Testis (tissue), 2 donors: ENCODE measurements around the gene HECW1.
"Not testable (repeated sequence)": the region's sequence is repeated elsewhere in the genome, so short reads cannot be mapped to it uniquely, and the experiment has no call there.

ENCODE experiments used
- POLR2A ChIP-seq: fragments of 450-650 bp; IDR thresholded peaks from one replicate; pipeline ENCODE4 v1.6.1; 2017; ENCODE audit warnings: antibody characterized with exemption, mild to moderate bottlenecking, moderate library complexity
- TF ChIP-seq, protein P1 (sequence below), 3 experiments: fragments of 450-650 bp in 2 of 3; fragments of 200-600 bp in 1 of 3; sonication (generic) in 1 of 3; IDR thresholded peaks; one replicate each; pipeline ENCODE4 v1.5.1; 2016 to 2019; ENCODE audit warnings: antibody characterized with exemption in 3 of 3, mild to moderate bottlenecking in 2 of 3, moderate library complexity in 1 of 3

DNA sequence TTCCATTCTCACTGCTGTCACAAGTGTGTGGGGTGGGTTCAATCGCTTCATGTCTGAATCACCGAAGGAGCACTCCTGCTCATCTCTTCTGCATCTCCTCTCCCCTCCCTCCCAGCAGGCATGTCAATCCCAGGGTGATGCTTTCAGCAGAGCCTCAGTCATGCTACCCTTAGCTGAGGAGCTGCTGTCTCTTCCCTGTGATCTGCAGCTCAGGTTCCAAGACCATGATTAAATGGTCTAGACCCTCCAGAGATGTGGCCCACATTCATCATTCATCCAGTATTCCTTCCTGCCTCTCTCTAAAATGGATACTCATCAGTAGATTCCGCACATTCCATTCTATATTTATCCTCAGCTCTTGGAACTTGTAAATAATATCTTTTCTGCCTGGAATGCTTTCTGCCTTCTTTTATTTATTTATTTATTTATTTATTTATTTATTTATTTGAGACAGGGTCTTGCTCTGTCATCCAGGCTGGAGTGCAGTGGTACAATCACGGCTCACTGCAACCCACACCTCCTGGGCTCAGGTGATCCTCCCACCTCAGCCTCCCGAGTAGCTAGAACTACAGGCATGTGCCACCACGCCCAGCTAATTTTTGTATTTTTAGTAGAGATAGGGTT is 24.8 kb downstream of the HECW1 start:
- TF ChIP-seq, protein P1, sequence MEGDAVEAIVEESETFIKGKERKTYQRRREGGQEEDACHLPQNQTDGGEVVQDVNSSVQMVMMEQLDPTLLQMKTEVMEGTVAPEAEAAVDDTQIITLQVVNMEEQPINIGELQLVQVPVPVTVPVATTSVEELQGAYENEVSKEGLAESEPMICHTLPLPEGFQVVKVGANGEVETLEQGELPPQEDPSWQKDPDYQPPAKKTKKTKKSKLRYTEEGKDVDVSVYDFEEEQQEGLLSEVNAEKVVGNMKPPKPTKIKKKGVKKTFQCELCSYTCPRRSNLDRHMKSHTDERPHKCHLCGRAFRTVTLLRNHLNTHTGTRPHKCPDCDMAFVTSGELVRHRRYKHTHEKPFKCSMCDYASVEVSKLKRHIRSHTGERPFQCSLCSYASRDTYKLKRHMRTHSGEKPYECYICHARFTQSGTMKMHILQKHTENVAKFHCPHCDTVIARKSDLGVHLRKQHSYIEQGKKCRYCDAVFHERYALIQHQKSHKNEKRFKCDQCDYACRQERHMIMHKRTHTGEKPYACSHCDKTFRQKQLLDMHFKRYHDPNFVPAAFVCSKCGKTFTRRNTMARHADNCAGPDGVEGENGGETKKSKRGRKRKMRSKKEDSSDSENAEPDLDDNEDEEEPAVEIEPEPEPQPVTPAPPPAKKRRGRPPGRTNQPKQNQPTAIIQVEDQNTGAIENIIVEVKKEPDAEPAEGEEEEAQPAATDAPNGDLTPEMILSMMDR (IDR thresholded peaks at IDR 0.05) = not testable (repeated sequence)
- TF ChIP-seq POLR2A = not testable (repeated sequence)
